Esophagus muscularis mucosa (tissue), 4 donors: ENCODE measurements around the gene GALE. TPM values are rescaled to one million over a fixed set of nuclear protein-coding genes. Genes with fewer than 3 reads are reported as not detected.
"Not testable (repeated sequence)": the region's sequence is repeated elsewhere in the genome, so short reads cannot be mapped to it uniquely, and the experiment has no call there.

ENCODE experiments used
- DNase-seq: peaks from one replicate; pipeline ENCODE4 v3.0.0-alpha.2; 2017; ENCODE audit errors: extremely low spot score
- H3K27ac ChIP-seq, 4 donors: fragments of 200-600 bp; sonication (generic); replicated peaks in 1 of 4; 1 replicate in 3 of 4; 2 replicates in 1 of 4; pipeline ENCODE4 v1.5.1; 2016 to 2019; ENCODE audit warnings: mild to moderate bottlenecking in 1 of 4
- H3K27me3 ChIP-seq, 4 donors: fragments of 200-600 bp; sonication (generic); one replicate each; pipeline versions ENCODE4 v1.5.1 to v1.6.0; 2016 to 2019
- H3K36me3 ChIP-seq, 4 donors: fragments of 200-600 bp; sonication (generic); one replicate each; pipeline ENCODE4 v1.5.1; 2016 to 2019
- H3K4me1 ChIP-seq, 4 donors: fragments of 200-600 bp; sonication (generic); one replicate each; pipeline ENCODE4 v1.5.1; 2016 to 2019
- H3K4me3 ChIP-seq, 4 donors: fragments of 200-600 bp; sonication (generic); 1 replicate in 2 of 4; 2 replicates in 2 of 4; pipeline ENCODE4 v1.5.1; 2016 to 2019; ENCODE audit warnings: mild to moderate bottlenecking in 4 of 4, moderate library complexity in 1 of 4
- H3K9me3 ChIP-seq, 4 donors: fragments of 200-600 bp; sonication (generic); 1 replicate in 3 of 4; 2 replicates in 1 of 4; pipeline ENCODE4 v1.5.1; 2016 to 2019
- EP300 ChIP-seq: sonication (generic); formaldehyde crosslinking; IDR thresholded peaks from one replicate; pipeline ENCODE4 v1.6.1; 2017; ENCODE audit warnings: antibody characterized with exemption
- POLR2A ChIP-seq: fragments of 450-650 bp; IDR thresholded peaks from one replicate; pipeline ENCODE4 v1.6.1; 2017; ENCODE audit warnings: antibody characterized with exemption, moderate library complexity, mild to moderate bottlenecking, low read depth
- POLR2AphosphoS5 ChIP-seq, 2 donors: sonication (generic); formaldehyde crosslinking; IDR thresholded peaks; one replicate each; pipeline ENCODE4 v1.6.1; 2017; ENCODE audit warnings: antibody characterized with exemption in 2 of 2
- WGBS: methylation state at CpG from one replicate; pipeline ENCODE4 v1.1.5; 2018; 5-methylcytosine and 5-hydroxymethylcytosine counted together
- intact Hi-C: fragments of 100-400 bp; cut with DNase I; formaldehyde crosslinking; loops from one replicate; pipeline ENCODE4 v1.15.1; 2023
- total RNA-seq, 4 donors: library from RNA; depleted of rRNA; stranded (reverse); fragments of >200 nt; gene quantifications; one replicate each; pipeline versions ENCODE4 v1.1.0 to v1.2.1, GENCODE V29; 2016
- TF ChIP-seq, protein P1 (sequence below), 3 experiments: fragments of 200-600 bp in 2 of 3; fragments of 450-650 bp in 1 of 3; sonication (generic) in 2 of 3; IDR thresholded peaks; one replicate each; pipeline ENCODE4 v1.5.1; 2017 to 2019; ENCODE audit warnings: antibody characterized with exemption in 3 of 3, mild to moderate bottlenecking in 2 of 3, moderate library complexity in 1 of 3

The GALE gene
- total RNA-seq, 4 donors from 2014 or later = 7.1 to 13.6 (median 12.8) TPM

DNA sequence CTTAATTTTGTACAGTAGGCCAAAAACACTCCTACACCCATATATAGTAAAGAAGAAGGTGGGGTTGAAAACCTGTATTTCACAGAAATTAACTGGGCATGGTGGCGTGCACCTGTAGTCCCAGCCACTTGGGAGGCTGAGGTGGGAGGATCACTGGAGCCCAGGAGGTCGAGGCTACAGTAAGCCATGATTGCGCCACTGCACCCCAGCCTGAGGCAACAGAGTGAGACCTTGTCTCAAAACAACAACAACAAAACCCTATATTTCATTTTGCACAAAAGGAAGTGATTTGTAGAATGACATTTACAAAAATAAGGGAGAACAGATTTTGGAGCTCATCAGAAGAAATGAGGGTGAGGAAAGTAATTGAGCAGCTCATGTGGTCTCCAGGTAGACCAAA lies 11.9 kb downstream of the GALE start:
- Histone ChIP-seq H3K4me3 (no peak overlapping the region), H3K4me1 (peaks cover 29 to 34% (median 29%) of the 10 kb centered on the region in 4 donors), H3K9me3 (no peaks in the 10 kb centered on the region), H3K27ac (no peak overlapping the region), H3K27me3 (no peaks in the 10 kb centered on the region), H3K36me3 (peaks cover 24 to 62% (median 51%) of the 10 kb centered on the region in 4 donors)
- WGBS = 90% methylated on average over 3 of the region's 3 CpGs
- TF ChIP-seq POLR2A (no peak), POLR2AphosphoS5 (IDR thresholded peaks at IDR 0.05) (no peak)
- intact Hi-C loops = no loop called here
- no peak for DNase-seq

DNA sequence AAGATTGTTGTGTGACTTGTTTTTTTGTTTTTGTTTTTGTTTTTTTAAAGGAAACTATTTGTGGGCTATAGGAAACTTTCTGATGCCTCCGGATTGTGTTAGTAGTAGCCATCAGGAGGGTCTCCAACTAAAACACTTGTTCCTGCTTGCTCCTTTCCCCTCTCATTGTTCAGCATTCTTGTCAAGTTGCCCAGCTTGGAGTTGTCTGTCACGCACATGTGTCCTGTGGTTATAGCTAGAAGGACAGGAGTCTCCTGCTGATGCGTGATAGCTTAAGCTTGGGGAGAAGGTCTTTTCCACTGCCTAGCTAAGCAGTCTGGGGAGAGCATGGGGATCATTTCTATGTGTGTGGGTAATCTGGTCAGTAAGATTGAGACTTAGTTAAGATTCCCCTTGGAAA lies 12.9 kb downstream of the GALE start:
- Histone ChIP-seq H3K4me1 (peaks cover 19 to 24% (median 19%) of the 10 kb centered on the region in 4 donors), H3K36me3 (peaks cover 23 to 62% (median 49%) of the 10 kb centered on the region in 4 donors), H3K4me3 (no peak overlapping the region), H3K27me3 (no peaks in the 10 kb centered on the region), H3K27ac (no peak overlapping the region), H3K9me3 (no peaks in the 10 kb centered on the region)
- WGBS = 98% methylated on average over 3 of the region's 3 CpGs
- TF ChIP-seq, protein P1, sequence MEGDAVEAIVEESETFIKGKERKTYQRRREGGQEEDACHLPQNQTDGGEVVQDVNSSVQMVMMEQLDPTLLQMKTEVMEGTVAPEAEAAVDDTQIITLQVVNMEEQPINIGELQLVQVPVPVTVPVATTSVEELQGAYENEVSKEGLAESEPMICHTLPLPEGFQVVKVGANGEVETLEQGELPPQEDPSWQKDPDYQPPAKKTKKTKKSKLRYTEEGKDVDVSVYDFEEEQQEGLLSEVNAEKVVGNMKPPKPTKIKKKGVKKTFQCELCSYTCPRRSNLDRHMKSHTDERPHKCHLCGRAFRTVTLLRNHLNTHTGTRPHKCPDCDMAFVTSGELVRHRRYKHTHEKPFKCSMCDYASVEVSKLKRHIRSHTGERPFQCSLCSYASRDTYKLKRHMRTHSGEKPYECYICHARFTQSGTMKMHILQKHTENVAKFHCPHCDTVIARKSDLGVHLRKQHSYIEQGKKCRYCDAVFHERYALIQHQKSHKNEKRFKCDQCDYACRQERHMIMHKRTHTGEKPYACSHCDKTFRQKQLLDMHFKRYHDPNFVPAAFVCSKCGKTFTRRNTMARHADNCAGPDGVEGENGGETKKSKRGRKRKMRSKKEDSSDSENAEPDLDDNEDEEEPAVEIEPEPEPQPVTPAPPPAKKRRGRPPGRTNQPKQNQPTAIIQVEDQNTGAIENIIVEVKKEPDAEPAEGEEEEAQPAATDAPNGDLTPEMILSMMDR (IDR thresholded peaks at IDR 0.05) = no peak
- TF ChIP-seq EP300 (no peak), POLR2A (no peak), POLR2AphosphoS5 (IDR thresholded peaks at IDR 0.05) (no peak)
- no peak for DNase-seq
- intact Hi-C loops = no loop called here

DNA sequence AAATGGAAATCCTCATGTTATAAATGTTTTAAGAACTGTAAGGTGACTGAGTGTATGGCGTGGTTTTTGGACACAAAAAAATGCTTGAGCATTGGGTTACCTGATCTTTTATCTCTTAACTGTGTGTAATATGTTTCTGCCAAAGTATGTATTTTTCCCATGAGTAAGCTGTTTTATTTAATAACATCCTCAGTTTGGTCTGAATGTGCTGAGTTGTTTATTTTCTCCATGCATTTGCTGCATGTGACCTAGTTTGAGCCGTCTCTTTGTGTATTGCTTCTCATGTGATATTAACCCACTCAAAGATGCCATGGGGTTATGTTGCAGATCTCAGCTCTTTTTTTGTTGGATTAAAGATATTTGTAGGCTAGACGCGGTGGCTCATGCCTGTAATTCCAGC lies 15.7 kb downstream of the GALE start:
- no peaks in the 10 kb centered on the region for H3K27me3 ChIP-seq
- DNase-seq = no peak
- no peak overlapping the region for H3K27ac ChIP-seq
- TF ChIP-seq POLR2AphosphoS5 (IDR thresholded peaks at IDR 0.05) (no peak), EP300 (no peak), POLR2A (no peak)
- TF ChIP-seq, protein P1 (IDR thresholded peaks at IDR 0.05) = no peak
- WGBS = 77% methylated on average over 4 of the region's 4 CpGs
- peaks cover 26 to 89% (median 71%) of the 10 kb centered on the region in 4 donors for H3K36me3 ChIP-seq
- peaks cover 0 to 15% (median 4%) of the 10 kb centered on the region in 4 donors for H3K4me1 ChIP-seq
- H3K4me3 ChIP-seq = no peak overlapping the region
- intact Hi-C loops = no loop called here
- H3K9me3 ChIP-seq = no peaks in the 10 kb centered on the region

DNA sequence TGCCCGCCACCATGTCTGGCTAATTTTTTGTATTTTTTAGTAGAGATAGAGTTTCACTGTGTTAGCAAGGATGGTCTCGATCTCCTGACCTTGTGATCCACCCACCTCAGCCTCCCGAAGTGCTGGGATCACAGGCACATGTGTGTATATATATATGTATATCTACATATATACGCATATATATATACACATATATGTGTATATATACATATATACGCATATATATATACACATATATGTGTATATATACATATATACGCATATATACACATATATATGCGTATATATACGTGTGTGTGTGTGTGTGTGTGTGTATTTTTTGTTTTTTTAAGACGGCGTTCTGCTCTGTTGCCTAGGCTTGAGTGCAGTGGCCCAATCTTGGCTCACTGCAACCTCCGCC lies 17.4 kb downstream of the GALE start:
- intact Hi-C loops, H3K9me3 ChIP-seq, DNase-seq, H3K27me3 ChIP-seq, H3K4me3 ChIP-seq, H3K27ac ChIP-seq: not testable (repeated sequence)
- WGBS = 90% methylated on average over 11 of the region's 11 CpGs
- peaks cover 26 to 85% (median 64%) of the 10 kb centered on the region in 4 donors for H3K36me3 ChIP-seq
- H3K4me1 ChIP-seq = peaks cover 10 to 27% (median 16%) of the 10 kb centered on the region in 4 donors

DNA sequence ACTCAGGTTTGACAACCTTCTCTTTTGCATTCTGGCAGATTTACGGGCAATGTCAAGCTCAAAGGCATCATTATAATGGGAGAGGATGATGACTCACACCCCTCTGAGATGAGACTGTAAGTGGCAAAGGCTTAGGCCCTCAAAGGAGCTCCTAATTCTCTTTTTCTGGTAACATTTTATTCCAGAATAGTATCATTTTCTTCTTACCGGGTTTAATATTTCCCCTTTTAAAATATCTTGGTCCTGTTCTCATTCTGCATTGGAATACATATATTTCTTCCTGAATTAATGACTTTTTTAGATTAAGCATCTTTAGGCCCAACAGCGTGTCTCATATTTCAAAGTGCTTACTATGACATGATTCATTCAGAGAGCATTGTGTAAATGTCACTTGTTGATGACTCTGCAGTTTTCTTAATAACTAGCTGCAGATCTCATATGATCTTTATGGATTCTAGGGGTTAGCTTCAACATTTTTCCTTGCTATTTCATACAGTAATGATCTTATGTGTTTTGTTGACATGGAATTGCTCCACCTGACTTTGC lies 20.7 kb downstream of the GALE start:
- intact Hi-C loops = loop anchor here (5.0 kb wide), 1 partner anchor 87 kb away; the partner anchor contains the start of gene FUCA1
- Histone ChIP-seq H3K4me3 (no peak overlapping the region), H3K36me3 (peaks cover 4 to 53% (median 37%) of the 10 kb centered on the region in 4 donors)

More for the DNA sequence above, 20.7 kb downstream of the GALE start:
- WGBS = 58% methylated on average over 3 of the region's 3 CpGs
- Histone ChIP-seq H3K27ac (no peak overlapping the region), H3K27me3 (no peaks in the 10 kb centered on the region), H3K4me1 (peaks cover 16 to 43% (median 30%) of the 10 kb centered on the region in 4 donors), H3K9me3 (no peaks in the 10 kb centered on the region)
- TF ChIP-seq POLR2A (no peak), POLR2AphosphoS5 (IDR thresholded peaks at IDR 0.05) (no peak), EP300 (no peak)
- TF ChIP-seq, protein P1 (IDR thresholded peaks at IDR 0.05) = no peak
- no peak for DNase-seq
